Trophoblast cell (in vitro differentiated cells and primary cell): ENCODE data around the gene TOR1AIP1.
"Not testable (repeated sequence)": the region's sequence is repeated elsewhere in the genome, so short reads cannot be mapped to it uniquely, and the experiment has no call there.

Experiments used
- DNase-seq, 2 donors: peaks; one replicate each; pipeline ENCODE4 v3.0.0-alpha.2; 2016
- H2AFZ ChIP-seq: 2 replicates; pipeline ENCODE4 v1.6.1; 2013; ENCODE audit warnings: low read length, moderate library complexity, mild to moderate bottlenecking; ENCODE audit not compliant: insufficient read depth, poor library complexity
- H2AK5ac ChIP-seq: 2 replicates; pipeline ENCODE4 v1.6.1; 2013; ENCODE audit warnings: mild to moderate bottlenecking, low read length
- H2BK120ac ChIP-seq: 2 replicates; pipeline ENCODE4 v1.6.1; 2013; ENCODE audit warnings: low read length, mild to moderate bottlenecking, moderate library complexity; ENCODE audit not compliant: insufficient read depth, poor library complexity
- H2BK12ac ChIP-seq: 2 replicates; pipeline ENCODE4 v1.6.1; 2013; ENCODE audit warnings: mild to moderate bottlenecking, low read length, moderate library complexity
- H2BK5ac ChIP-seq: 2 replicates; pipeline ENCODE4 v1.6.1; 2013; ENCODE audit warnings: low read length, low read depth, moderate library complexity, mild to moderate bottlenecking; ENCODE audit not compliant: poor library complexity
- H3K14ac ChIP-seq: 2 replicates; pipeline ENCODE4 v1.6.1; 2013; ENCODE audit warnings: mild to moderate bottlenecking, low read length
- H3K18ac ChIP-seq: 2 replicates; pipeline ENCODE4 v1.6.1; 2013; ENCODE audit warnings: mild to moderate bottlenecking, low read length
- H3K23ac ChIP-seq: 2 replicates; pipeline ENCODE4 v1.6.1; 2013; ENCODE audit warnings: low read length
- H3K27ac ChIP-seq: 2 replicates; pipeline ENCODE4 v1.5.1; 2013; ENCODE audit warnings: low read depth, mild to moderate bottlenecking, inconsistent platforms, low read length, moderate library complexity
- H3K27me3 ChIP-seq: 2 replicates; pipeline ENCODE4 v1.6.1; 2013; ENCODE audit warnings: inconsistent platforms, mild to moderate bottlenecking, low read length, moderate library complexity; ENCODE audit not compliant: insufficient read depth
- H3K36me3 ChIP-seq, 2 experiments: 1 replicate in 1 of 2; 2 replicates in 1 of 2; pipeline ENCODE4 v1.6.1; 2013; ENCODE audit warnings: low read length in 2 of 2, mild to moderate bottlenecking in 2 of 2, moderate library complexity in 1 of 2; ENCODE audit not compliant: insufficient read depth in 2 of 2, control insufficient read depth in 1 of 2
- H3K4ac ChIP-seq: 2 replicates; pipeline ENCODE4 v1.6.1; 2013; ENCODE audit warnings: low read depth, mild to moderate bottlenecking, low read length, moderate library complexity
- H3K4me1 ChIP-seq, 2 experiments: 1 replicate in 1 of 2; 2 replicates in 1 of 2; pipeline ENCODE4 v1.6.1; 2013; ENCODE audit warnings: low read length in 2 of 2, mild to moderate bottlenecking in 2 of 2, moderate library complexity in 1 of 2; ENCODE audit not compliant: insufficient read depth in 2 of 2, control insufficient read depth in 1 of 2
- H3K4me2 ChIP-seq: 2 replicates; pipeline ENCODE4 v1.6.1; 2013; ENCODE audit warnings: inconsistent platforms, mild to moderate bottlenecking, low read length, moderate library complexity
- H3K4me3 ChIP-seq: 2 replicates; pipeline ENCODE4 v1.5.1; 2013; ENCODE audit warnings: mild to moderate bottlenecking, low read depth, low read length, inconsistent platforms
- H3K79me1 ChIP-seq: one replicate; pipeline ENCODE4 v1.6.1; 2013; ENCODE audit warnings: low read length
- H3K79me2 ChIP-seq: 2 replicates; pipeline ENCODE4 v1.6.1; 2013; ENCODE audit warnings: low read length, mild to moderate bottlenecking; ENCODE audit not compliant: control insufficient read depth, insufficient read depth, poor library complexity
- H3K9ac ChIP-seq: 2 replicates; pipeline ENCODE4 v1.6.1; 2013; ENCODE audit warnings: mild to moderate bottlenecking, low read length
- H3K9me3 ChIP-seq: 2 replicates; pipeline ENCODE4 v1.6.1; 2013; ENCODE audit warnings: low read depth, mild to moderate bottlenecking, control low read depth, inconsistent platforms, low read length; ENCODE audit not compliant: insufficient read depth
- H4K12ac ChIP-seq: 2 replicates; pipeline ENCODE4 v1.6.1; 2013; ENCODE audit warnings: low read depth, mild to moderate bottlenecking, low read length, moderate library complexity
- H4K8ac ChIP-seq: 2 replicates; pipeline ENCODE4 v1.6.1; 2013; ENCODE audit warnings: low read depth, mild to moderate bottlenecking, low read length, moderate library complexity
- H4K91ac ChIP-seq: one replicate; pipeline ENCODE4 v1.6.1; 2013; ENCODE audit warnings: low read depth, mild to moderate bottlenecking, low read length, moderate library complexity
- WGBS: extraction: QIAGEN DNeasy Blood & Tissue Kit; methylation state at CpG from one replicate; pipeline ENCODE4 v1.1.7; 2013; ENCODE audit warnings: missing lambda C conversion rate; ENCODE audit not compliant: insufficient read length, insufficient coverage; ENCODE audit errors: extremely low coverage; 5-methylcytosine and 5-hydroxymethylcytosine counted together

The TOR1AIP1 gene

DNA sequence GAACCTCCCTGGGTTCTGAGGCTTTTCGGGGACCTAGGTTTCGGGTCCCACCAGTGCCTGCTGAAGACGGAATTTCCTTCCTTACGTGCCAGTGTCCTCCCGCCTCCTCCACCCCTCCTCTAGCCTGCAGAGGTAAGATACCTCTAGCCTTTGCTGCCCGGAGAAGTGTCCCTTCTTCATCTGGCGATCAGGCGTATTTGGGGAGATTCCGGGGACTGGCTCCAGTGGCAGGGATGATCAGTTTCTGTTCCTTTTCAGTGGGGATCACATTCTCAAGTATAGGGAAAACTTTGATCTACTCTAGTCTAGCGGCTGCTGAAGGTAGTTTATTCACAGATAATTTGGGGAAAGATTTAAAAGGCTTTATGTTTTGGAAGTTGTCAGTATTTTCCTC, 73.2 kb downstream of the TOR1AIP1 start:
- H3K4me2 ChIP-seq, result peak overlapping the region; percentile 61
- H3K23ac ChIP-seq, result no peak overlapping the region
- H3K4ac ChIP-seq, result peak overlapping the region; percentile 66
- no peaks in the 10 kb centered on the region for H3K4me1 ChIP-seq
- peak overlapping the region; percentile 96 for H3K9ac ChIP-seq
- H3K27ac ChIP-seq, result peak overlapping the region; percentile 84
- H2BK5ac ChIP-seq, result peak overlapping the region; percentile 83
- H3K79me2 ChIP-seq, result peaks cover 6% of the 10 kb centered on the region
- peaks cover 6% of the 10 kb centered on the region for H3K79me1 ChIP-seq
- H3K18ac ChIP-seq, result peak overlapping the region; percentile 84
- peak overlapping the region; percentile 94 for H4K8ac ChIP-seq
- DNase-seq, result peak; percentile 29 to 54
- H3K14ac ChIP-seq, result peak overlapping the region; percentile 93
- no peak overlapping the region for H2BK12ac ChIP-seq
- peak overlapping the region; percentile 98 for H3K4me3 ChIP-seq
- H2AK5ac ChIP-seq, result no peak overlapping the region
- H3K9me3 ChIP-seq, result no peaks in the 10 kb centered on the region
- WGBS, result no CpG with 5 or more reads among the region's 10 CpGs
- peak overlapping the region; percentile 88 for H4K91ac ChIP-seq
- peak overlapping the region; percentile 80 for H2AFZ ChIP-seq
- H2BK120ac ChIP-seq, result peak overlapping the region; percentile 59
- H4K12ac ChIP-seq, result no peak overlapping the region
- H3K27me3 ChIP-seq, result no peaks in the 10 kb centered on the region
- no peaks in the 10 kb centered on the region for H3K36me3 ChIP-seq

GRCh38 chr1:179955731-179956130, 73.6 kb downstream of the TOR1AIP1 start:
- Histone ChIP-seq H2BK5ac (no peak overlapping the region), H2AK5ac (no peak overlapping the region), H3K4me2 (peak overlapping the region; percentile 61), H4K12ac (no peak overlapping the region), H3K79me1 (peaks cover 6% of the 10 kb centered on the region), H3K79me2 (peaks cover 6% of the 10 kb centered on the region), H3K9ac (no peak overlapping the region), H3K9me3 (no peaks in the 10 kb centered on the region), H4K8ac (no peak overlapping the region), H4K91ac (no peak overlapping the region), H3K27ac (no peak overlapping the region), H3K27me3 (no peaks in the 10 kb centered on the region), H3K4me3 (no peak overlapping the region), H3K14ac (no peak overlapping the region), H3K23ac (no peak overlapping the region), H3K4me1 (no peaks in the 10 kb centered on the region), H2BK12ac (no peak overlapping the region), H3K18ac (no peak overlapping the region), H2AFZ (no peak overlapping the region), H2BK120ac (no peak overlapping the region), H3K36me3 (no peaks in the 10 kb centered on the region), H3K4ac (no peak overlapping the region)
- WGBS, result no CpG with 5 or more reads among the region's 3 CpGs
- DNase-seq, result no peak

DNA sequence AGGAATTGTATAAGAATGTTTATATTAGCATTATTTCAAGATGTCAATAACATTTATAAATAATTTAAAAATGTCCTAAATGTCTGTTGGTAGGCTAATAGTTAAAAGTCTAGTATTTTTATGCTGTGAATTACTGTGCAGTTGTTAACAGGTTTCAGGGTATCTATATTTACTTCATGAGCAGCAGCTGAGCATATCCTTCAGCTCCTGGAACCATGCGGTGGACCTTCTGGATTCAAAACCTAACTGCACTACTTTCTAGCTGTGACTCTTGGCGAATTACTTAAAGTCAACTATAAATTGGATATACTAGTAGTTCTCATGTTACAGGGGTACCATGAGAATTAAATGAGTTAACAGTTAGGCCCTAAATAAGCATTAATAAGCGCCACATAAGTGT, 76.3 kb downstream of the TOR1AIP1 start:
- no peak overlapping the region for H2BK12ac ChIP-seq
- no peak overlapping the region for H2AFZ ChIP-seq
- no peak overlapping the region for H4K8ac ChIP-seq
- no peaks in the 10 kb centered on the region for H3K4me1 ChIP-seq
- H3K23ac ChIP-seq, result no peak overlapping the region
- no peak overlapping the region for H3K4me2 ChIP-seq
- H3K9ac ChIP-seq, result no peak overlapping the region
- no peak overlapping the region for H3K4me3 ChIP-seq
- no CpG with 5 or more reads among the region's 3 CpGs for WGBS
- no peak overlapping the region for H3K27ac ChIP-seq
- H3K79me1 ChIP-seq, result peaks cover 6% of the 10 kb centered on the region
- no peak overlapping the region for H4K12ac ChIP-seq
- no peak overlapping the region for H4K91ac ChIP-seq
- H3K4ac ChIP-seq, result no peak overlapping the region
- no peaks in the 10 kb centered on the region for H3K9me3 ChIP-seq
- no peak overlapping the region for H3K14ac ChIP-seq
- no peak for DNase-seq
- H2BK120ac ChIP-seq, result no peak overlapping the region
- H3K36me3 ChIP-seq, result peaks cover 0 to 6% of the 10 kb centered on the region in 2 experiments
- H2AK5ac ChIP-seq, result no peak overlapping the region
- H3K79me2 ChIP-seq, result peaks cover 6% of the 10 kb centered on the region
- H2BK5ac ChIP-seq, result no peak overlapping the region
- no peak overlapping the region for H3K18ac ChIP-seq
- H3K27me3 ChIP-seq, result no peaks in the 10 kb centered on the region

DNA sequence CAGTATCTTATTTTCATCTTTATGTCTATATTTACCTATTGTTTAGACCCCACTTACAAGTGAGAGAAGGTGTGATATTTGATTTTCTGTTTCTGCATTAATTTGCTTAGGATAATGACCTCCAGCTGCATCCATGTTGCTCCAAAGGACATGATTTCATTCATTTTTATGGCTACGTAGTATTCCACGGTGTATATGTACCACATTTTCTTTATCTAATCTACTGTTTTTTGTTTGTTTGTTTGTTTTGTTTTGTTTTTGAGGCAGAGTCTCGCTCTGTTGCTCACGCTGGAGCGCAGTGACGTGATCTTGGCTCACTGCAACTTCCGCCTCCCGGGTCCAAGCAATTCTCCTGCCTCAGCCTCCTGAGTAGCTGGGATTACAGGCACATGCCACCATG, 80.1 kb downstream of the TOR1AIP1 start:
- H3K79me1 ChIP-seq, H3K36me3 ChIP-seq, DNase-seq, H3K18ac ChIP-seq, H3K23ac ChIP-seq, H3K9ac ChIP-seq, H4K12ac ChIP-seq, H3K14ac ChIP-seq, H2BK12ac ChIP-seq, H3K4me2 ChIP-seq, H4K91ac ChIP-seq, H2BK5ac ChIP-seq, H2BK120ac ChIP-seq, H2AFZ ChIP-seq, H3K4me3 ChIP-seq, H3K4me1 ChIP-seq, H4K8ac ChIP-seq, H3K79me2 ChIP-seq, H3K9me3 ChIP-seq, H2AK5ac ChIP-seq, H3K27me3 ChIP-seq, H3K27ac ChIP-seq: not testable (repeated sequence)
- no CpG with 5 or more reads among the region's 8 CpGs for WGBS
- peak overlapping the region; percentile 41 for H3K4ac ChIP-seq
